ENCODE data around the gene SBNO2.
A peak's percentile ranks its signal among the peaks of the same experiment; 100 is the strongest.

The SBNO2 gene

DNA sequence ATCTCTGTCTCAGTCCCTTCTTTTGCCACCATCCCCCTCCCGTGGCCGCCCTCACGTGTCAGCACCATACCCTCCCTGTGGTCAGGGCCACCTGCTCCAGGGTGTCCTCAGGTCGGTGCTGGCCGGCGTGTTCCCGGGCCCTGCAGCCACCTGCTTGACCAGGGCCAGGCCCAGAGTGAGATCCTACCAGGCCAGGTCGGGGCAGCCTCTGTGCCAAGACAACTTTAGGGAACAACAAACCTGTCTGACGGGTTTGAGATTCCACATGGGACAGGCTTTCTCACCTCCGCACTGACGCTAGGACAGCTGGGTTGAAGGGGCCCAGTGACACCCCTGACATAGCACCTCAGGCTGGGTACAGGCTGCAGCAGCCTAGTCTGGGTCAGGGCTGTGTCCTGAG is 7.5 kb upstream of the SBNO2 start:
- TF ChIP-seq, protein P1, sequence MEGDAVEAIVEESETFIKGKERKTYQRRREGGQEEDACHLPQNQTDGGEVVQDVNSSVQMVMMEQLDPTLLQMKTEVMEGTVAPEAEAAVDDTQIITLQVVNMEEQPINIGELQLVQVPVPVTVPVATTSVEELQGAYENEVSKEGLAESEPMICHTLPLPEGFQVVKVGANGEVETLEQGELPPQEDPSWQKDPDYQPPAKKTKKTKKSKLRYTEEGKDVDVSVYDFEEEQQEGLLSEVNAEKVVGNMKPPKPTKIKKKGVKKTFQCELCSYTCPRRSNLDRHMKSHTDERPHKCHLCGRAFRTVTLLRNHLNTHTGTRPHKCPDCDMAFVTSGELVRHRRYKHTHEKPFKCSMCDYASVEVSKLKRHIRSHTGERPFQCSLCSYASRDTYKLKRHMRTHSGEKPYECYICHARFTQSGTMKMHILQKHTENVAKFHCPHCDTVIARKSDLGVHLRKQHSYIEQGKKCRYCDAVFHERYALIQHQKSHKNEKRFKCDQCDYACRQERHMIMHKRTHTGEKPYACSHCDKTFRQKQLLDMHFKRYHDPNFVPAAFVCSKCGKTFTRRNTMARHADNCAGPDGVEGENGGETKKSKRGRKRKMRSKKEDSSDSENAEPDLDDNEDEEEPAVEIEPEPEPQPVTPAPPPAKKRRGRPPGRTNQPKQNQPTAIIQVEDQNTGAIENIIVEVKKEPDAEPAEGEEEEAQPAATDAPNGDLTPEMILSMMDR (IDR thresholded peaks at IDR 0.05; ENCODE audit: borderline replicate concordance, insufficient read depth, low read depth, low read length): no peak
- H3K4me3 ChIP-seq (ENCODE audit: low read depth, low read length): no peak overlapping the region

DNA sequence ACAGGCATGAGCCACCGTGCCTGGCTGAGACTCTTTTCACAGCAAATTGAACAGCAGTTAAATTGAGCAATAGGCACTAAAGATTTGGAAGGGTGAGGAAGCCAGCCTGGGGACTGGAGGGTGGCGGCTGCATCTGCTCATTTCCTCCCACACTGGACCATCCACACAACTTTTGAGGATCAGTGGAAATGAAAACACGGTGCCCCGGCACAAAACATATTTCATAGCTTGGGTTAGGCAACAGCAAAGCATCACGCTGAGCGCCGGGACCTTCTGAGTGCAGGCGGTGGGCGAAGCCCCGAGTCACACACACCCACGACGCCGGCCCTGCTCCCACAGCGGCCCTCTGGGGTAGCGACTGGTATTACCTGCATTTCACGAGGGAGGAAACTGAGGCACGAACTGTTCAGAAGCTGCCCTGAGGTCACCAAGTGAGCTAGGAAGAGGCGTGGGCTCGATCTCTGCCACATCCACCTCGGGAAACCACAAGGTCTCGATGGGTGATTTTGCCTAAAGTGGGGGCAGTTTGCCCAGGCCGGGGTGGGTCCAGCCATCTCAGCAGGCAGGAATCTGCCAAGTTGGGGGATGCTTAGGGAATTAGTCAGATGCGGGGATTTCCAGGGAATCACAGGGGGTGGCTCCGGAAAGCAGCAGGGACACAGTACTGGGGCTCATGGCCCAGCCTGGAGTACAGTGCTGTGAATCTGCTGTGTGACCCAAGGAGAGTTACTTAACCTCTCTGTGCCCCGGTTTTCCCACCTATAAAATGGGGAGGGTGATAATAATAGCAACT is 3.5 kb upstream of the SBNO2 start:
- H3K4me3 ChIP-seq (ENCODE audit: low read depth, low read length): no peak overlapping the region
- TF ChIP-seq, protein P1 (IDR thresholded peaks at IDR 0.05; ENCODE audit: borderline replicate concordance, insufficient read depth, low read depth, low read length): no peak

GRCh38 chr19:1173159-1173844 is 766 bp downstream of the SBNO2 start:
- TF ChIP-seq, protein P1 (IDR thresholded peaks at IDR 0.05; ENCODE audit: borderline replicate concordance, insufficient read depth, low read depth, low read length): no peak
- peak overlapping the region; percentile 83 for H3K4me3 ChIP-seq (ENCODE audit: low read depth, low read length)

DNA sequence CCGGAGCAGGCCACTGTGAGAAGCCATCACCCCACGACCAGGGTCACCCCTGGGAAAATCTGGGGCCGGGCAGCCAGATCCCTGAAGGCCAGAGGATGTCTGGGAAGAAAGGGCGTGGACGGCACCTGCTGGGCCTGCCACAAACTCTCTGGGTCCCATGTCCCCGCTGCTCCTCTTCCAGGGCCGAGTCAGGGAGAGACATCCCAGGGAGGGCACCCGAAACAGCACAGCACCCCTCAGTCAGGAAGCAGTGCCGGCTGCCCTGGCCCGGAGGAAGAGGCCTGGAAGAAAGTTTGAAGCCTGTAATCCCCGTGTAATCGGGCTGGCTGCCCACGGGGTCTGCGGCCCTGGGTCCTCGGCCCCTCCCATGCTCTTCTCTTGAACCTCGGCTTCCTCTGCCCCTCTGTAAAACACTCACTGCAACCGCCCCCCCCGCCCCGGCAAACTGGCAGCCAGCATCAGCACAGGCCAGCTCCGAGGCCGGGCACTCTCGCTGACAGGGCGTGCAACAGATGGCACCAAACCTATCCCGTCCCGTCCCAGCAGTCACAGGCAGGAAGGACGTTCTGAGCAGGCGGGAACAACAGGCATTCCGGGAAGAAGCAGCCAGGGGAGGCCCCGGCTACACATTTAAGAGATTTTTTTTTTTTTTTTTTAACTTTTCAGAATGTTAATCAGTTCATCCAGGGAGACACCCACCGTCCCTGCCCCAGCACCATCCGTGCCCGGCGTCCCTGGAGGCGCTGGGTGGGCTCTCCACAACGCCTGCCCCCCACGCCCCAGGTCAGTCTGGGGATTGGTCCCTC is 1.5 kb downstream of the SBNO2 start:
- TF ChIP-seq, protein P1 (IDR thresholded peaks at IDR 0.05; ENCODE audit: borderline replicate concordance, insufficient read depth, low read depth, low read length): no peak
- peak overlapping the region; percentile 83 for H3K4me3 ChIP-seq (ENCODE audit: low read depth, low read length)

DNA sequence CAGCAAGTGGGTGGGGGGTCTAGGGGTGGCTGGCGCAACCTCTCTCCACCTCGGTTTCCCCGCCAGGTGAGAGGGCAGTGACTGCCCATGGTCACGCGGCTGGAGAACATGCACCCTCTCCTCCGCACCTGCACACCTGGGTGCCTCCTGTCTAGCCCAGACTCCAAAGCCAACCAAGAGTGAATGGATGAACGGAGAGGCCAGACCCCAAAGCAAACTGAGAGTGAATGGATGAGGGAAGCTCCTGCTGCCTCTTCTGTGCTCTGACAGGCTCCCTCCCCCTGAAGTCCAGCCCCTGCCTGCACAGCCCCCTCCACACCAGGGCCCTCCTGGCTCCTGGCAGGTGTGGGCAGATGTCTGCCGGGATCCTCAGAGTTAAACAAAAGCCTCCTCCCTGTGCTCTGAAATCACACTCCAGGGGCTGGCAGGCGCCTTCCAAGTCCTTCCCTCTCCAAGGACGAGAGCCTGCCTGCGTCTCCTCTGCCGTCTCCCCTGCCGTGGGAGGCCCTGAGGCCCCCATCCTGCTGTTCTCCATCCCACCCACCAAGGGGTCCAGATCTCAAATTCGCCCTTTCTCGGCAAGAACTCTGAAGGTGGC is 2.2 kb downstream of the SBNO2 start:
- no peak overlapping the region for H3K4me3 ChIP-seq (ENCODE audit: low read depth, low read length)
- TF ChIP-seq, protein P1 (IDR thresholded peaks at IDR 0.05; ENCODE audit: borderline replicate concordance, insufficient read depth, low read depth, low read length): no peak

DNA sequence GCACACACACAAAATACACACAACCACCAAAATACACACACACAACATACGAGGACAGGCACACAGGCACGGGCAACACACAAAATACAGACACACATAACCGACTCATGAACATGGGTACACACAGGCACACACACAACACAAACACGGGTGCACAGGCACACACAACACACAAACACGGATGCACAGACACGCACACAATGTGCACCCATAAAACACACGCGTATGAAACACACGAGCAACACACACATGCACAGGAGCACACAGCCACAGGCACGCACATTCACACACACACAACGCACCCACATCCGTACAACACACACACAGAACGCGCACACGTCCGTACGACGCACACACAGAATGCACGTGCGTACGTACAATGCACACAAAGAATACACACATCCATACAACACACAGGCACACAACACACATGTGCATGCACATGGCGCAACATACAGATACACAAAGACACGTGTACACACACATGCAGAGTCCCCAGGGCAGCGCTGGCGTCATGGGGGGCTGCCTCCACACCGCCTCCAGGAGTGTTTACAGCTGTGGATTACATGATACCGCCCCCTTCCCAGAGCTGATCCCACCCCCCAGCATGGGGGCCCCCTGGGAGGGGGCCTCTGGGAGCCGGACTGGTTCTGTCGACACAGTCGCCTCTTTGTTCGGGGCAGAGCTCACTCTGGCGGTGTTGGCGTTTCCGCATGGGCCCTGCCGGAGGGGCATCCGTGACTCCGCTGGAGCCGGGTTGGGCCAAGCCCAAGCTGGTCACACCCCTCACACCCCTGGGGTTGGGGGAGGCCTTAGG is 2.9 kb downstream of the SBNO2 start:
- TF ChIP-seq, protein P1 (IDR thresholded peaks at IDR 0.05; ENCODE audit: borderline replicate concordance, insufficient read depth, low read depth, low read length): no peak
- H3K4me3 ChIP-seq (ENCODE audit: low read depth, low read length): no peak overlapping the region
